Activated B cell treated with CpG ODN at 0.5 μM for 24 hours (primary cell): ENCODE data around the gene FAM180A. TPM values are rescaled to one million over a fixed set of nuclear protein-coding genes. Genes with fewer than 3 reads are reported as not detected.
"Not testable (repeated sequence)": the region's sequence is repeated elsewhere in the genome, so short reads cannot be mapped to it uniquely, and the experiment has no call there.

Source experiments
- ATAC-seq: fragments of 200-7000 bp; cut with Tn5 transposase; one replicate; pipeline ENCODE4 v1.10.0; 2021; ENCODE audit warnings: low read depth, mild to moderate bottlenecking, moderate library complexity
- CTCF ChIA-PET: fragments of 350-600 bp; sonication (Branson Sonifier 250); formaldehyde crosslinking; loops from one replicate; lab custom pipeline; 2021; ENCODE audit warnings: antibody characterized with exemption; lab: Charles Lee
- POLR2A ChIA-PET: fragments of 350-600 bp; sonication (Branson Sonifier 250); formaldehyde crosslinking; loops from one replicate; lab custom pipeline; 2021; ENCODE audit warnings: antibody characterized with exemption; lab: Charles Lee
- DNase-seq: peaks from one replicate; pipeline ENCODE4 v3.0.0; 2022
- H3K27ac Mint-ChIP-seq: one replicate; pipeline ENCODE4 v1.8.0; 2020; ENCODE audit warnings: mixed read lengths
- H3K27me3 Mint-ChIP-seq: one replicate; pipeline ENCODE4 v1.8.0; 2021; ENCODE audit warnings: mixed read lengths
- H3K36me3 Mint-ChIP-seq: one replicate; pipeline ENCODE4 v1.8.0; 2021; ENCODE audit warnings: low read depth, mixed read lengths
- H3K4me1 Mint-ChIP-seq: one replicate; pipeline ENCODE4 v1.8.0; 2021; ENCODE audit warnings: mixed read lengths
- H3K4me3 Mint-ChIP-seq: one replicate; pipeline ENCODE4 v1.8.0; 2020; ENCODE audit warnings: mild to moderate bottlenecking, mixed read lengths
- H3K9me3 Mint-ChIP-seq: one replicate; pipeline ENCODE4 v1.8.0; 2020; ENCODE audit warnings: mixed read lengths
- CTCF ChIP-seq: fragments of 200-600 bp; IDR thresholded peaks from one replicate; pipeline ENCODE4 v1.8.0; 2022; ENCODE audit warnings: antibody characterized with exemption, mild to moderate bottlenecking
- intact Hi-C: fragments of 100-400 bp; cut with micrococcal nuclease; formaldehyde crosslinking; loops from one replicate; pipeline ENCODE4 v1.15.1; 2024
- total RNA-seq: library from RNA; stranded (reverse); gene quantifications from 2 replicates; pipeline ENCODE4 v1.2.3, GENCODE V29; 2022

The FAM180A gene
- total RNA-seq, 1 donor from 2014 or later: not detected

- TF ChIP-seq CTCF: no peak
- no peak overlapping the region for H3K4me3 Mint-ChIP-seq
- intact Hi-C loops: no loop called here
- POLR2A ChIA-PET: no interaction called here
- no peaks in the 10 kb centered on the region for H3K9me3 Mint-ChIP-seq
- H3K4me1 Mint-ChIP-seq: no peaks in the 10 kb centered on the region
- H3K36me3 Mint-ChIP-seq: no peaks in the 10 kb centered on the region
- no peak overlapping the region for H3K27ac Mint-ChIP-seq
- no peak for ATAC-seq
- CTCF ChIA-PET: no interaction called here
- peaks cover 5% of the 10 kb centered on the region for H3K27me3 Mint-ChIP-seq
- DNase-seq: no peak
These were observed 6.7 kb downstream of the FAM180A start for GRCh38 chr7:135741905-135742304.

GRCh38 chr7:135740889-135741288 is 7.7 kb downstream of the FAM180A start:
- H3K4me1 Mint-ChIP-seq: no peaks in the 10 kb centered on the region
- ChIA-PET POLR2A (no interaction called here), CTCF (no interaction called here)
- intact Hi-C loops: no loop called here
- TF ChIP-seq CTCF: no peak
- no peak overlapping the region for H3K27ac Mint-ChIP-seq
- H3K4me3 Mint-ChIP-seq: no peak overlapping the region
- H3K9me3 Mint-ChIP-seq: no peaks in the 10 kb centered on the region
- no peaks in the 10 kb centered on the region for H3K36me3 Mint-ChIP-seq
- ATAC-seq: no peak
- no peak for DNase-seq
- H3K27me3 Mint-ChIP-seq: peaks cover 5% of the 10 kb centered on the region

- H3K27ac Mint-ChIP-seq, H3K27me3 Mint-ChIP-seq, ATAC-seq, H3K36me3 Mint-ChIP-seq, CTCF ChIA-PET, H3K9me3 Mint-ChIP-seq, DNase-seq, intact Hi-C loops, H3K4me1 Mint-ChIP-seq, POLR2A ChIA-PET, H3K4me3 Mint-ChIP-seq: not testable (repeated sequence)
These were observed 11.3 kb downstream of the FAM180A start for GRCh38 chr7:135737306-135737647.

- Mint-ChIP-seq H3K36me3 (no peaks in the 10 kb centered on the region), H3K27me3 (peaks cover 5% of the 10 kb centered on the region), H3K4me3 (no peak overlapping the region), H3K27ac (no peak overlapping the region), H3K9me3 (no peaks in the 10 kb centered on the region), H3K4me1 (no peaks in the 10 kb centered on the region)
- intact Hi-C loops: no loop called here
- no peak for TF ChIP-seq CTCF
- ATAC-seq: no peak
- DNase-seq: no peak
- ChIA-PET CTCF (no interaction called here), POLR2A (no interaction called here)
These were observed 11.9 kb downstream of the FAM180A start for GRCh38 chr7:135736586-135737305.

- POLR2A ChIA-PET: no interaction called here
- H3K9me3 Mint-ChIP-seq: no peaks in the 10 kb centered on the region
- peaks cover 5% of the 10 kb centered on the region for H3K27me3 Mint-ChIP-seq
- no peak for TF ChIP-seq CTCF
- H3K27ac Mint-ChIP-seq: no peak overlapping the region
- DNase-seq (no peak), ATAC-seq (no peak)
- no peaks in the 10 kb centered on the region for H3K36me3 Mint-ChIP-seq
- H3K4me1 Mint-ChIP-seq: no peaks in the 10 kb centered on the region
- CTCF ChIA-PET: no interaction called here
- intact Hi-C loops: no loop called here
- no peak overlapping the region for H3K4me3 Mint-ChIP-seq
These were observed 14.3 kb downstream of the FAM180A start for GRCh38 chr7:135734343-135734689.
